Activated naive CD4-positive, alpha-beta T cell treated with Interleukin-2 at 50 U/mL for 16 hours (primary cell): ENCODE measurements around the gene TNFAIP3.

Experiments
- DNase-seq: peaks from one replicate; pipeline ENCODE4 v3.0.0-alpha.2; 2020

TNFAIP3 gene

DNA sequence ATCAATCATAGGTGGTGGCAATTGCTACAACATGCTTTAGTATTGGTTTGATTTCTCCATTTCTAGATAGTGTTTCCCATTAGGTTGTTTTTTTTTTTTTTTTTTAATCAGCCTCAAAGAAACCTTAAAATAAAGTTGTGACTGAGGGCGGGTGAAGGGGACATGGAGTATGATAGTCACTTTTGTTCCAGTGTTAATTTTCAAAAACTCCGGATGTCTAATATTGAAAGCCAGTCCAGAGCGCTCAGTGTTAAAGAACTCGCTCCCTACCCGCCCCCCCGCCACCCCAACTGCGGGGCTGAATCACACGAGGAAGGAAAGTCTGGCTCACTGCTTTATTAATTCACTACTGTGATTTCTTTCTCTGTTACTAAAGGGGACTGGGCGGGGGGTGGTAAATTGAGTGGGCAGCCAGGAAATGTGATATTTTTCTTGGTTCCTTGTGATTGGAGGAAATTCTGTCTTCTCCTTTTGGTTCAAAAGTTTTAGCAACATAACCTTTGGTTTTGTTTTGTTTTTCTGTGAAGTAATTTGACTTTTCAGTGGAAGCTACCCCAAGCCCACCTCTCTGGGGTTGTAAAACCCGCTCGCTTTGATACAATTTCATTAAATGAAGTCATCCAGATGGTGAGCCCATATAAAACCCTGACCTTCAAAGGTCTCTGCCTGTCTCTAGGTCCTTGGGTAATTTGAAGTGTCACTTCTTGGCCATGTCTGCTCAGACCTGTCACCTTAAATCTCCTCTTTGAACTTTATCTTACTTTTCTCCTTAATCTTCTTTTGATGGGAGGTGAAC lies 38.0 kb downstream of the TNFAIP3 start:
- peak; percentile 89 for DNase-seq

- DNase-seq = no peak
Measured at GRCh38 chr6:137906020-137906472, 39.0 kb downstream of the TNFAIP3 start.

DNA sequence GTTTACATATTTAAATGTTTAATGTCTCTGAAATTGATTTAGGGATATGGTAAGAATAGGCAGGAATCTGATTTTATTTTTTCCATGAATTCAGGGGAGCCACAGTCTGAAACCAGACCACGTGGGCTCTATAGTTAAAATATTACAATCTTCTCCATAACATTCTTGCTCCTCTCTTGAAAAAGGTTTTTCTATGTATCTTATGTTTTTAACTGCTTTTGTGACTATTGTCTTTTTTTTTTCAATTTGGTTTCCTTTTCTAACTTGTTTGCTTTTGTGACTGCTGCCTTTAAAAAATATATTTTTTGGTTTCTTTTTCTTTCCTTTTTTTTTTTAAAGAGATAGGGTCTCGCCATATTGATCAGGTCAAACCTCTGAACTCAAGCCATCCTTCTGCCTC lies 40.1 kb downstream of the TNFAIP3 start:
- no peak for DNase-seq

DNA sequence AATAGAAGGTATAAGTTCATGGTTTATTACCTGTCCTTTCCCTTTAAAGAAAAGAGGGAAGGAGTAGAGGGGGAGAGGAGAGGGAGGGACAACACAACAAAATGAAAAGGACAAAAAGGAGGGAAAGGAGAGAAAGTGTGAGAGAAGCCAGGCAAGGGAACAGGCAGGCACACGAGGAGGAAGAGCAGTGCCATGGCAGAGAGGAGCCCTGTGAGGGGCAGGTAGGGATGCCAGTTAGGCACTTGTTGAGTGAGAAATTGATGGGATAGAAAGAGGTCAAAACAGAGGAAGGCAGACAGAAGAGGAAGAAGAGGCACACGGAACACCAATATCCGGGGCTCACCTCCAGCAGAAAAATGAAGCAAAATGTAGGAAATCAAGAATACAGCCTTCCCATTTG lies 42.5 kb downstream of the TNFAIP3 start:
- DNase-seq = no peak

DNA sequence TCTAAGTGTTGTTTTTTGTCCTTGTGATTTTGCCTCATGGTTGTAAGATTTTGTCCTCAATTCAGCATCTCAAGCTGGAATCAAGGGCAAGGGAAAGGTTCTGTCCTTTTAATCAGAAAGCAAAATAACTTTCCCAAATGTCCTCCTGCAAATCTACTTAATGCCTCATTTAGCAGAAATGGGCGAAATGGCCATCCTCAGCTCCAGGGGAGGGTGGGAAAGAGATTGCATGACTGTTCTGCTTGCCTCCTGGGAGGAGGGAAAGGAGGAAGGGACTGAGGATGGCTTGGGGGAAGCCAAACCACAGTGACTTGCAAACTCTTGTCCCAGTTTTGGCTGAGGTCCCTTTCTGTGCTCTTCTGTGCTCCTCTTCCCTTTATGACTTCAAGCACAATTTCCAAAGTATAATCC lies 43.4 kb downstream of the TNFAIP3 start:
- no peak for DNase-seq

GRCh38 chr6:137910843-137911456 lies 43.9 kb downstream of the TNFAIP3 start:
- no peak for DNase-seq

DNA sequence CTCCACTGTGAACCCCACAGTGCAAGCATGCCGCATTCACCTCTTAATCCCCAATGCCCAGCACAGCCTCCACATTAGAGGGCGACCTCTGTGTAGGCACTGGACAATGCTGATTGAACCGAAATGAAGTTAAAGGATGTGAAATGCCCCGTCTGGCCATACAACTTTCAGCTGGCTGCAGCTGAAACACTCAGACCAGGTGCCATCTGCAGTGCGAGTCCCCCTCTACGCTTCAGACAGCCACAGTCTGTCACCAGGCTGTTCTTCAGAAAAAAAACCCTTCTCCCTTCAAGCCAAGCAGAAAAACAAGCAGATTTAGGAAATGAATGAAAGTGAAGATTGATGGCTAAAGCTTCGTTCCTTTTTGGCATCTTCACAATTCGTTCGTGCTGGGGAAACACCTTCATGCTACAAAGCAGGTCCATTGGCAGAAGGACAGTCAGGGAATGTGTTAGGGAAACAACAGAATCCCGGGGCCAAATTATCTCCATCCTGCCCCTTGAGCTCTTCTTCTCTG lies 44.7 kb downstream of the TNFAIP3 start:
- no peak for DNase-seq

GRCh38 chr6:137912813-137913212 lies 45.8 kb downstream of the TNFAIP3 start:
- DNase-seq = no peak

GRCh38 chr6:137913434-137913833 lies 46.4 kb downstream of the TNFAIP3 start:
- no peak for DNase-seq

GRCh38 chr6:137913996-137914529 lies 47.0 kb downstream of the TNFAIP3 start:
- no peak for DNase-seq

DNA sequence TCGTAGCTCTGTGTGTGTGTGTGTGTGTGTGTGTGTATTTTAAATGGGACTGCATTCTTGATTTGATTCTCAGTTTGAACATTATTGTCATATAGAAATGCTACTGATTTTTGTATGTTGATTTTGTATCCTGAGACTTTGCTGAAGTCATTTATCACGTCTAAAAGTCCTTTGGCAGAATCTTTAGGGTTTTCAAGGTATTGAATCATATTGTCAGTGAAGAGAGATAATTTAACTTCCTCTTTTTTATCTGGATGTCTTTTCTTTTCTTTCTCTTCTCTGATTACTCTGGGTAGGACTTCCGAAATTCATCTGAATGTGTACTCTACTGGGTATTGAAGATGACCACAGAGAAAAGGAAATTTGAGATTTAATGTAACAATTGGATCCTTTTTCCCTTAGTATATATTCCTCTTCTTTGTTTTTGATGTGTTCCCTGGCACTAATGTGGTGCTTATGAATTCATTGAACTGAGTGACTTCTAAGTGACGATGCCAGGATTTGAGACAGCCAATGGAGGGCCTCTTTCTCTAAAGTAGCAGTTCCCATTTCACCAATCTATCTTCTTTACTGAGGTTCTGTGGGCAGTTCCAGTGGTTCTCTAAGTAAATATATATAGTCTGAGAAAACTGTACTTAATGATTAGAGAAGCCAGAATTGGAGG lies 47.6 kb downstream of the TNFAIP3 start:
- no peak for DNase-seq

DNA sequence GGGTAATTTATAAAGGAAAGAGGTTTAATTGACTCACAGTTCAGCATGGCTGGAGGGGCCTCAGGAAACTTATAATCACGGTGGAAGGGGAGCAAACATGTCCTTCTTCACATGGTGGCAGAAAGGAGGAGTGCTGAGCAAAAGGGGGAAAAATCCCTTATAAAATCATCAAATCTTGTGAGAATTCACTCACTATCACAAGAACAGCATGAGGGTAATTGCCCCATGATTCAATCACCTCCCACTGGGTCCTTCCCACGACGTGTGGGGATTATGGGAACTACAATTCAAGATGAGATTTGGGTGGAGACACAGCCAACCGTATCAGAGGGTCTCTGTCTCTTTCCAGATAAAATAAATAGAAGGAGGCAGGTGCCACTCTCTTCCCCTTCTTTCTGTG lies 48.7 kb downstream of the TNFAIP3 start:
- no peak for DNase-seq

- DNase-seq = no peak
Measured at GRCh38 chr6:137917551-137918325, 50.7 kb downstream of the TNFAIP3 start.

DNA sequence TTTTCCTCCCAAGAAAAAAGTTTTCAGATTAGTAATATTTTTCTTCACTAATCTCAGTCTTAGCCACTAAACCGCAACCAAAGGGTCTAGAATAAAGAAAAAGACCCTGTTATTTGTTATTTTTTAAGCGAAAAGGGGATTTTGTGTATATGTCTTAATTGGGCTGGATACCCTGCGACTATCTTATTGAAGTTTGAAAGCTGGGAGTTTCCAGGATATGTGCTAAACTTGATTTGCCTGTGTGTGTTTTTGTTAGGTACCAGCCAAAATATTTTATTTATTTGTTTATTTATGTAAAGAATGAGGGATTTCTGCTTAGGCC lies 52.4 kb downstream of the TNFAIP3 start:
- DNase-seq = no peak

- no peak for DNase-seq
Measured at GRCh38 chr6:137919837-137920730, 53.0 kb downstream of the TNFAIP3 start.

- no peak for DNase-seq
Measured at GRCh38 chr6:137921823-137922222, 54.8 kb downstream of the TNFAIP3 start.

DNA sequence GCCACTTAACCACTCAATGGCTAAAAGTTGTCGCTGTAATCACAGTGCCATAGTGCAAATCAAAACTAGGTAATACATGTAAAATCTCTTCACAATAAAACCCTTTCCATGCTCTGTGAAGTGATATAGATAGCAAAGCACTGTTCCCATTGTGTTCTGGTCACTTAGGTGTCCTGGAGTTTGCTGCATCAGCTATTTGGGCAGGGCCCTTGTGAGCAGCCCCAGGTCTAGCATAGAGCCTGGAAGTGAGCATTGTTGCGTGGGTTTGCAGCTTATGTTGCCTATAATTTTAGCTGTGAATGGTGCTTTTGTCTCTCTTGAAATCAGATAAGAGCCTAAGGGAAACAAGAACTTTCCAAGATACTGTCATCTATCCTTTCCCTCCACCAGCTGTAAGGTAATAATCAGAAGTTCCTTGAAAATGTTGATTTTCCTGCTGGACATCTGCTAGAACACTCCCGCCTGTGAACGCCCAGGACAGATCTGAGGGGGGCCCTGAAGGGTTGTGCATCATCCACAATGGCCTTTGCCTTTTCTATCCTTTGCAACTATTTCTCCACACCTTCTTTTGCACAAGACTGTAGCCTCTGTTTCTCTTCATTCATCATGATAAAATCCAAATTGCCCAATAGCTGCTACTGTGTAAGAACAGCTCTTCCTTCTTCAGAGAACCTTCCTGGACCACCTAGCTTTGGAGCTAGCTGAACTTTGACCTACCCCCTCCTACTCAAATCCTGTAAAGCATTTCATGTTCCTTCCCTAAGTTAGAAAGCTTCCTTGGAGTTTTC lies 57.0 kb downstream of the TNFAIP3 start:
- no peak for DNase-seq

DNA sequence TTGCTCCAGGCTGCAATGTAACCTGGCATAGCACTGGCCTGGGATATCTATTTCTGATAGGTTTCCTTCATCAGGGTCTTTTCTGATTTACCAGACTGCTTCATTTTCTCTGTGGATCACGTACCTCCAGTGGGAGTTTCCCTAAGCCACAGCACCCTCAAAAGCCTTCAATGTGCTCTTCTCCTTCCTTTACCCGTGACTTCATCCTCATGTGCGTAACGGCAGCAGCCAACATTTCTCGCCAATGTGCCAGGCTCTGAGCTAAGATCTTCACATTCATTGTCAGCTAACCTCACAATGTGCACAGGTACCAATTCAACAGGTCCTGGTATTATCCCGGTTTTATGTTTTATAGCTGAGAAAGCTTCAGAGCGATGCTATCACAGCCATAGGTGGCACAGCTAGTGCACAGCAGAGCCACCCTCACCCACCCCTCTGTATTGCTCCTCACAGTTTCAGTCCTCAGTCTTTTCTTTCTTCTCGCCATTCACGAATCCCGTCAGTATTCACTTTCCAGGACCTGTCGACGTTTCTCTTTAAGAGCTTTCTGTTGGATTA lies 58.2 kb downstream of the TNFAIP3 start:
- DNase-seq = no peak

GRCh38 chr6:137926207-137926731 lies 59.2 kb downstream of the TNFAIP3 start:
- DNase-seq = no peak

DNA sequence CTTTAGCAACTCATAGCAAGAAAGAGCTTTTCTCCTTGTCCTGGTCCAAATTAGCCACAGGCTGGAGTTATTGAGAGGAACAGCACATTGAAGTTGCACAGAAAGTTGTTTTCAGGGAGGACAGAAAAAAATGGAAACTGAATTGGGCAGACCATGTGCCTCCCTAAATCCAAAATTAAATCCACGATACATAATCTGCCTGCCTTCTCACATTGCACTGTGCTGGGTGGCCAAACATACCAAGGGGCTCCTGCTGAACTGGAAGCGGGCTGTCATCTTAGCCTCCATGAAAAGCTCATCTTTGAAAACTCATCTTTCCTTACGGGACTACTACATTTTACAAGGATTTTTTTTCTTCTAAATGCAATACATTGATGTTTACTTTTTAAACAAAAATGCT lies 59.9 kb downstream of the TNFAIP3 start:
- DNase-seq = no peak
